Gastrocnemius medialis (tissue), 4 donors: ENCODE data around the gene MT1X.

Experiments used
- CTCF ChIP-seq, 5 experiments: fragments of 450-650 bp in 3 of 5; fragments of 200-600 bp in 2 of 5; sonication (generic) in 2 of 5; IDR thresholded peaks in 4 of 5; conservative IDR thresholded peaks in 1 of 5; 1 replicate in 4 of 5; 2 replicates in 1 of 5; pipeline ENCODE4 v1.5.1; 2016 to 2019; ENCODE audit warnings: antibody characterized with exemption in 5 of 5, mild to moderate bottlenecking in 3 of 5, moderate library complexity in 3 of 5
- POLR2A ChIP-seq, 2 donors: fragments of 450-650 bp; IDR thresholded peaks; one replicate each; pipeline ENCODE4 v1.6.1; 2017; ENCODE audit warnings: antibody characterized with exemption in 2 of 2, mild to moderate bottlenecking in 2 of 2, moderate library complexity in 2 of 2

GRCh38 chr16:56636616-56637413, 45.5 kb upstream of the MT1X start:
- no peak for TF ChIP-seq CTCF (IDR thresholded peaks at IDR 0.05 in 4 of 5, conservative IDR thresholded peaks at IDR 0.05 in 1 of 5)
- no peak for TF ChIP-seq POLR2A (IDR thresholded peaks at IDR 0.05)
